HG03457 (cell line): Measurements from ENCODE around the gene FIG4.
"Not testable (repeated sequence)": the region's sequence is repeated elsewhere in the genome, so short reads cannot be mapped to it uniquely, and the experiment has no call there.

Experiments used
- ATAC-seq: cut with Tn5 transposase; IDR thresholded peaks from one replicate; pipeline ENCODE4 v1.9.1; 2021; ENCODE audit warnings: moderate number of reproducible peaks; ENCODE audit not compliant: unreplicated experiment

FIG4 gene

DNA sequence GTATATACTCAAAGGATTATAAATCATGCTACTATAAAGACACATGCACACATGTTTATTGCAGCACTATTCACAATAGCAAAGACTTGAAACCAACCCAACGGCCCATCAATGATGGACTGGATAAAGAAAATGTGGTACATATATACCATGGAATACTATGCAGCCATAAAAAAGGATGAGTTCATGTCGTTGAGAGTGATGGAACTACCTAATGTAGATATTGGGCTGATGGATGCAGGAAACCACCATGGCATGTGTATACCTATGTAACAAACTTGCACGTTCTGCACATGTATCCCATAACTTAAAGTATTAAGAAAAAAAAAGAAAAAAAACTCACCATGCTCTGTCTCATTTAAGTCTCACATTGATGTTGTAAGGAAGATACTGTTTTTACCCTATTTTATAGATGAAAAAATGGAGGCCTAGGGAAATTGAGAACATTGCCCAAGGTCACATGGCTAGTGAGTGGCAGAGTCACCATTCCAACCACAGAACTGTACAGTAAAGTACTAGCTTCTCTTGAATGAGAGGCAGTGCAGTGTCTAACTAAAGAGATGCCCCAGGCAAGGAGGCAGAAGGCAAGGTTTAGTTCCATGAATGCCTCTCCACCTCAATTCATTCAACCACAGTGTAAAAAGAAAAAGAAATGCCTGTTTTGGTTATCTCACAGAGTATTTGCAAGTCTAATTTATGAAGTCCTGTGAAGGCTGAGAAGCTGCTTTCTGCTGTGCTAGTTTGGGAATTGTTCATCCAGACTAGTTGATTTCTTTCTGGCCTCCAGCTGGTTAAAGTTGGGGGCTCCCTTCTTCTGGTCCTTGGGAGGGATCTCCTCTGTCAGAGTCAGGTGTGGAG, 68.2 kb downstream of the FIG4 start:
- no peak for ATAC-seq

GRCh38 chr6:109760208-109760607, 69.1 kb downstream of the FIG4 start:
- no peak for ATAC-seq

DNA sequence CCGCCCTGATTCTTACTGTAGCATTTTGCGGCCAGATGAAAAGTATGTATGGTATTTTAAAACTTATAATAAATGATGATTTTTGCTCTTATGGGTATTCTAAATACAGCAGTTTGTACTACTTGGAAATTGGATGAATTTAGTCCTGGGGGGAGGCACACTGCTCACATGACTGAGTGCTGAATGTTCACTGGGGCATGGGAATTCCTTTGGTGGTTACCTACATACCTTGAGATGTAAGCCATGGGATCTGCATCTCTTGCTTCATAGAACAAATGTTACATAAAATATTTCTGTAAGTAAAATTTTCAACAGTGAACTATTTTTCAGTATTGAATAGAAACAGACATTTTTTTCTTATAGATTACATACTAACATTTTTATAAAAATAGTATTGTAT, 71.1 kb downstream of the FIG4 start:
- no peak for ATAC-seq

DNA sequence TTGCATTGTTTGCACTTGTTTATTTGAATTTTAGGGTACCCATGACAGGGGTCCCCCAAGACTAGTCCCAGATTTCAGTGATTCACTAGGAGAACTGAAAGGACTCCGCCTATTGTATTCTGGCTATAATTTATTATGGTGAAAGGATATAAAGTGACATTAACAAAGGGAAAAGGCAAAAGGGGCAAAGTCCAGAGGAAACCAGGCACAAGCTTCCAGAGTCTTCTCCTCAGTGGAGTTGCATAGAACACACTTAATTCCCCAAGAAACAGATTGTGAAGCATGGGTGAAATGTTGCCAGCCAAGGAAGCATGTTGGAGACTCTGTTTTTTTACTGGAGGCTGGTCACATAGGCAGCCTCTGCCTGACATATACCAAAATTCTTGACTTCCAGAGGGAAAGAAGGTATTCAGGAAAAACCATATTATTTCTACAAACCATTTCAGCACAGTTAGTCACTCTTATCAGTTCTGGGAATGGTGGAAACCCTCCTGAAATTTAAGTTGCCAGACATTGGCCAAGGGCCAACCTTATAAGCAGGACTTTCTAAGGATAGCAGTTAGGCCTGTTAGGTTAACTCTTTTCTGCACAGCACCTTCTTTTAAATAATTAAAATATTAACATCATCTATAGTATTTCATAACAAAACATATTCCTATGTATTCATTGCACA, 71.8 kb downstream of the FIG4 start:
- ATAC-seq, result no peak

GRCh38 chr6:109766167-109766566, 75.1 kb downstream of the FIG4 start:
- no peak for ATAC-seq

GRCh38 chr6:109767961-109768360, 76.9 kb downstream of the FIG4 start:
- no peak for ATAC-seq

GRCh38 chr6:109768485-109768884, 77.4 kb downstream of the FIG4 start:
- no peak for ATAC-seq

GRCh38 chr6:109769213-109769612, 78.1 kb downstream of the FIG4 start:
- ATAC-seq, result no peak

GRCh38 chr6:109770047-109770446, 79.0 kb downstream of the FIG4 start:
- no peak for ATAC-seq

DNA sequence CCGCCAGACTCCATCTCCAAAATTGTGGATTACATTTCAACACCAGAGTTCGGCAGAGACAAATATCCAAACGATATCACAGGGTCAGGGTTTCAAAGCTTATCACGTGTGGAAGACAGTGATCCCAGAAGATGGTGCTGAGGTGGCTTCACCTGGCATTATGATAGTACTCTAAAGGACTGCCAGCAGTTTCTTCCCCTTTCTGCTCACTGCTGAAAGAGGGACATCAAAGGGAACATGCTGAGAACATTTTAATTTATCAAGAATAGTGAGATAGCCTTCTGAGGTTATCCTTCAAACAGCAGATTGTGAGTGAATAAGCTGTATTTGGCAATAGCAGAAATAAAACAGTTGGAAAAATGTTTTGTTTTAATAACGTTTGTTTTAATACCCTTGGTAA, 79.7 kb downstream of the FIG4 start:
- no peak for ATAC-seq

DNA sequence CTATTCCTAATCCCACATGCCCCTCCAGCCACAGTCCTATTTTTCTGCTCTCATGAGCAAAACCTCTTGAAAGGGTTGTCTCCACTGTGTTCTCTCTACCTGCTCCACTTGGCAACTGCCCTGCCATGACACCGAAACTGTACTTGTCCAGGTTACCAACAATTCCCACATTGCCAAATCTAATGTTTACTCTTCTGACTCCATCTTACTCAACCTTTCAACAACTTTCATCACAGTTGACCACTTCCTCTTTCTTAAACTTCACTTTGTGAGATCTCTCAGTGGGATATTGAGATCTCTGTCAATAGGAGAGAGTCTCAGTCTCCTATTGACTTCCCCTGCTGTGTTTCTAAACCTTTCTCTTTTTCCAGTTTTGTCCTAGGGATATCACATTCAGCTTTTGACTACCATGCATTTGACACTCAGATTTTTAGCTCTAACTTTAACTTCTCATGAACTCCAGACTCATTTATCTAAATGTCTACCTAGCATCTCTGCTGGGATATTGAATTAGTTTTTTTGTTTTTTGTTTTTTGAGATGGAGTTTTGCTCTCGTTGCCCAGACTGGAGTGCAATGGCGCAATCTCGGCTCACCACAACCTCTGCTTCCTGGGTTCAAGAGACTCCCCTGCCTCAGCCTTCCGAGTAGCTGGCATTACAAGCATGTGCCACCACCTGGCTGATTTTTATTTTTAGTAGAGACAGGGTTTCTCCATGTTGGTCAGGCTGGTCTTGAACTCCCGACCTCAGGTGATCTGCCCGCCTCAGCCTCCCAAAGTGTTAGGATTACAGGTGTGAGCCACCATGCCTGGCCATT, 81.1 kb downstream of the FIG4 start:
- ATAC-seq, result not testable (repeated sequence)

GRCh38 chr6:109772883-109773431, 81.9 kb downstream of the FIG4 start:
- no peak for ATAC-seq

DNA sequence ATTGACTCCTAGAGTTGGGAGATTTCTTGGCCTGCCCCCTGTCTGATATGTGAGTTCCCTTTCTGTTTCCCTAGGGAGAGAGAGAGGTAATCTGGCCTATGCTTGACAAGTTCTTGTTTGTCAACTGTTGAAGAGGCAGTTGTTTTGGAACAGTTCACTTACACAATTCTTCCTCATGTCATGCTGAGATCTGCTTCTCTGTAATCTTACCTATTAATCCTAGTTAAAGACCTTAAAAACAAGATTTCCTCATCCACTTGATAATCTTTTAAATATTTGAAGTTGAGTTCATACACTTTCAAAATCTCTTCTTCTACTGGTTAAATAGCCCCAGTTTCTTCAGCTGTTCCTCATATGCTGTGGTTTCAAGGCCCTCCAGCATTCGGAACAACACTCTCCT, 89.9 kb downstream of the FIG4 start:
- ATAC-seq, result no peak

GRCh38 chr6:109782491-109782999, 91.4 kb downstream of the FIG4 start:
- ATAC-seq, result no peak

GRCh38 chr6:109783250-109783986, 92.3 kb downstream of the FIG4 start:
- no peak for ATAC-seq

GRCh38 chr6:109787312-109787711, 96.2 kb downstream of the FIG4 start:
- no peak for ATAC-seq

DNA sequence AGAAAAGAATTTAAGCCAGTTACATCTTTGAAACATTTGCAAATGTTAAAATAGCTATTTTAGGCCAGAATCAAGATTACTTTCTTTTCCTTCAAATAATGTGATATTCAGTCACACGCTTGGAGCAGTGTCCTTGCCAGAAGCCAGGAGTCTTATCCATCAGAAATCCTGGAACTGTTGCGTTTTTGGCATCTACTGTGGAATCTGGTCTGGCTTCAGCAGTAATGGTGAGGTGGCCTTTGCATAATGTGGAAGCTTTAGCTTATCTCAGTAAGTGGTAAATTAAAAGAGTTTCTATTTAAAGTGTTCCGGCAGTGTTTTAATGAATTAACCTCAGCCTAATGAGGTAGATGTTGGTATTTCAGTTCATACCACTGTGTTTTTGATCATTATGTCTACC, 97.6 kb downstream of the FIG4 start:
- no peak for ATAC-seq

GRCh38 chr6:109790131-109790530, 99.0 kb downstream of the FIG4 start:
- no peak for ATAC-seq

DNA sequence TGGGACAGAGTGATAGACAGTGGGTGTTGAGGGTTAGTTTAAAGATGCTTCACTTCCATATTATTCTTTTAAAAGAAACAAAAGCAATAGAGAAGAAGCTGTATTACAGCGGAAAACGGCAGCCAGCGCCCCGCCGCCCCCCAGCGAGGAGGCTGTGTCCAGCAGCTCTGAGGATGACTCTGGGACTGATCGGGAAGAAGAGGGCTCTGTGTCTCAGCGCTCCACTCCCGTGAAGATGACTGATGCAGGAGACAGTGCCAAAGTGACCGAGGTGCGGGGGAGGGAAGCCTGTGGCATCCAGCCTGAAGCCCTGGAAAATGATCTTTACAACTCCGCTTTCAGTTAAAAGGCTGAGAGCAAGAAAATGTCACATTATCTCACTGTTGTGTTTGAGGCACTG, 100.2 kb downstream of the FIG4 start:
- no peak for ATAC-seq

DNA sequence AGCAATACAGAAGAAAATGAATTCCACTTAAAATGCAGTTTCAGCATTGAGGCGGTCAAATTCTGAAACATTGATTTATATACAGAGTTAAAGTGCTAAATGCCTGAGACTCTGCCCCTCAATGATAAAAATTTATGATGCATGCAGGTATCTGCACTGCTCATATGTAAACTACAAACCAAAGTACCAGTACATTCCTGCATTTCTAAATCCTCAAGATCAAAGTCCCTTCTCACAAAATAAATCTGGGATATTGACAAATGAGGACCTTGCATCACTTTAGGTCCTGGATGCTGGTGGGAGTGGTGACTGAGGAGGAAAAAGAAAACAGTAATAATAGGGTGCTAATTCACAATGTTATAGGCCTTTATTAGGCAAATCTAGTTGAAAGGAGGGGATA, 101.9 kb downstream of the FIG4 start:
- no peak for ATAC-seq
